DND-41 (cell line): Measurements from ENCODE around the gene LYZL2.
A peak's percentile ranks its signal among the peaks of the same experiment; 100 is the strongest.

Experiments used
- CTCF ChIP-seq: IDR thresholded peaks from 2 replicates; pipeline ENCODE4 v1.5.1; 2012; ENCODE audit warnings: borderline replicate concordance, low read length, moderate library complexity, mild to moderate bottlenecking; ENCODE audit not compliant: poor library complexity, severe bottlenecking; ENCODE audit errors: extremely low read depth
- EZH2 ChIP-seq: IDR thresholded peaks from 3 replicates; pipeline ENCODE4 v1.6.1; 2012; ENCODE audit warnings: borderline replicate concordance, low read depth, mild to moderate bottlenecking, moderate library complexity, low read length, inconsistent platforms; ENCODE audit not compliant: severe bottlenecking

GRCh38 chr10:30671026-30671616 lies 41.6 kb upstream of the LYZL2 start:
- peak; percentile 83 for TF ChIP-seq CTCF
- TF ChIP-seq EZH2, result no peak
